SH-SY5Y (cell line): ENCODE data around the gene SMARCA2.

Experiments
- GATA2 ChIP-seq: IDR thresholded peaks from 2 replicates; pipeline ENCODE4 v1.6.1; 2011; ENCODE audit warnings: mild to moderate bottlenecking, low read depth, low read length
- GATA3 ChIP-seq: IDR thresholded peaks from 2 replicates; pipeline ENCODE4 v1.6.1; 2011; ENCODE audit warnings: low read depth, mild to moderate bottlenecking, low read length, moderate library complexity

GRCh38 chr9:2116073-2116472 lies 100.9 kb downstream of the SMARCA2 start:
- TF ChIP-seq GATA2 (no peak), GATA3 (no peak)
